K562 (cell line): ENCODE data around the gene DCAF5. TPM values are rescaled to one million over a fixed set of nuclear protein-coding genes. Genes with fewer than 3 reads are reported as not detected.
A peak's percentile ranks its signal among the peaks of the same experiment; 100 is the strongest.

Source experiments
- ARID1B ChIP-seq: fragments of 450-650 bp; IDR thresholded peaks from 2 replicates; pipeline ENCODE4 v1.6.1; 2016; ENCODE audit warnings: antibody characterized with exemption, mild to moderate bottlenecking, inconsistent platforms
- CHD2 ChIP-seq: IDR thresholded peaks from 2 replicates; pipeline ENCODE4 v1.6.1; 2011; ENCODE audit warnings: low read depth, low read length
- DPF2 ChIP-seq: fragments of 450-650 bp; IDR thresholded peaks from 2 replicates; pipeline ENCODE4 v1.6.1; 2016
- ETS2 ChIP-seq: IDR thresholded peaks from 2 replicates; pipeline ENCODE4 v1.6.1; 2016; ENCODE audit warnings: borderline replicate concordance, missing genetic modification characterization, mild to moderate bottlenecking, moderate library complexity, missing compliant biosample characterization; ENCODE audit not compliant: poor library complexity, severe bottlenecking
- KLF6 ChIP-seq: fragments of 250-450 bp; sonication (Bioruptor Pico); IDR thresholded peaks from 2 replicates; pipeline ENCODE4 v1.4.0; 2020; ENCODE audit warnings: mild to moderate bottlenecking, moderate library complexity, borderline replicate concordance
- NCOR1 ChIP-seq: fragments of 450-650 bp; IDR thresholded peaks from 2 replicates; pipeline ENCODE4 v1.6.1; 2016; ENCODE audit warnings: mild to moderate bottlenecking, moderate library complexity
- NR0B1 ChIP-seq: fragments of 450-650 bp; IDR thresholded peaks from one replicate; pipeline ENCODE4 v1.6.1; 2018; ENCODE audit warnings: mild to moderate bottlenecking, moderate library complexity; ENCODE audit not compliant: partially characterized antibody
- NR3C1 ChIP-seq: sonication (generic); formaldehyde crosslinking; IDR thresholded peaks from 2 replicates; pipeline ENCODE4 v1.8.1; 2022; ENCODE audit warnings: missing genetic modification reagents
- PATZ1 ChIP-seq: fragments of 250-450 bp; sonication (Bioruptor Pico); IDR thresholded peaks from 2 replicates; pipeline ENCODE4 v1.5.0; 2020; ENCODE audit warnings: mild to moderate bottlenecking, borderline replicate concordance
- PML ChIP-seq: IDR thresholded peaks from 2 replicates; pipeline ENCODE4 v1.6.1; 2012; ENCODE audit warnings: low read length, inconsistent platforms
- SPI1 ChIP-seq: IDR thresholded peaks from 2 replicates; pipeline ENCODE4 v1.6.1; 2011; ENCODE audit warnings: low read depth, low read length, control low read depth, borderline replicate concordance
- SRSF9 ChIP-seq: fragments of 200-400 bp; formaldehyde crosslinking; IDR thresholded peaks from 2 replicates; pipeline ENCODE4 v1.6.1; 2017; ENCODE audit warnings: low read depth, low read length, borderline replicate concordance
- TAL1 ChIP-seq: fragments of 450-650 bp; IDR thresholded peaks from 2 replicates; pipeline ENCODE4 v1.6.1; 2016; ENCODE audit warnings: mild to moderate bottlenecking
- ZBTB12 ChIP-seq: fragments of 250-450 bp; sonication (Bioruptor Pico); IDR thresholded peaks from 2 replicates; pipeline ENCODE4 v1.4.0; 2020
- ZBTB49 ChIP-seq: sonication (generic); formaldehyde crosslinking; IDR thresholded peaks from 2 replicates; pipeline ENCODE4 v1.8.0; 2022; ENCODE audit warnings: missing genetic modification reagents, mild to moderate bottlenecking, borderline replicate concordance
- ZNF134 ChIP-seq: fragments of 250-450 bp; sonication (Bioruptor Pico); conservative IDR thresholded peaks from 2 replicates; pipeline ENCODE4 v1.4.0; 2020
- ZNF395 ChIP-seq: fragments of 200-800 bp; sonication (Bioruptor generic); IDR thresholded peaks from 2 replicates; pipeline ENCODE4 v1.6.1; 2017; ENCODE audit warnings: missing genetic modification characterization, missing compliant biosample characterization
- ZNF79 ChIP-seq: fragments of 250-450 bp; sonication (Bioruptor Pico); IDR thresholded peaks from 2 replicates; pipeline ENCODE4 v1.4.0; 2020; ENCODE audit warnings: low read depth, mild to moderate bottlenecking, moderate library complexity
- polyA plus RNA-seq, 8 experiments: library from polyadenylated mRNA; depleted of rRNA in 4 of 8; stranded (reverse) in 5 of 8; unstranded in 3 of 8; fragments of >200 nt; fragmentation: Nextera tagmentation in 2 of 8; fragmentation: Illumina TruSeq in 1 of 8; extraction: Ambion mirVana in 2 of 8; extraction: Trizol in 1 of 8; gene quantifications; 2 replicates each; pipeline versions ENCODE4 v1.2.1 to v1.2.3, GENCODE V29; 2011 to 2014; ENCODE audit warnings: inconsistent platforms in 1 of 8, missing spikeins in 1 of 8
- total RNA-seq, 7 experiments: library from RNA; depleted of rRNA in 6 of 7; stranded (reverse); fragments of >200 nt in 6 of 7; fragmentation: Illumina TruSeq in 2 of 7; extraction: Trizol in 2 of 7; gene quantifications; 2 replicates each; pipeline versions ENCODE4 v1.2.1 to v1.2.3, GENCODE V29; 2011 to 2021; ENCODE audit warnings: low replicate concordance in 1 of 7

Gene DCAF5
- total and polyA plus RNA-seq, 9 of the 15 experiments (the other 6 are each of a cell fraction or from before 2014, with no cell fraction given), result 5.6 to 24.1 (median 12.7) TPM

- no peak for TF ChIP-seq ZNF395 (CRISPR knock-in tag)
- TF ChIP-seq NR3C1, result no peak
- no peak for TF ChIP-seq PATZ1 (CRISPR knock-in tag)
- TF ChIP-seq NCOR1, result 0 out of 2 replicates have a peak, but pooled peaks have one; percentile 13
- no peak for TF ChIP-seq ZNF79 (CRISPR knock-in tag)
- TF ChIP-seq PML, result no peak
- no peak for TF ChIP-seq ZBTB12 (CRISPR knock-in tag)
- TF ChIP-seq DPF2, result peak; percentile 42
- no peak for TF ChIP-seq ZNF134 (CRISPR knock-in tag)
- TF ChIP-seq SRSF9, result no peak
- TF ChIP-seq KLF6, result no peak
- peak; percentile 71 for TF ChIP-seq TAL1
- no peak for TF ChIP-seq NR0B1
- TF ChIP-seq SPI1, result 0 out of 2 replicates have a peak, but pooled peaks have one; percentile 8
- no peak for TF ChIP-seq ZBTB49 (CRISPR knock-in tag)
- TF ChIP-seq ARID1B, result peak; percentile 75
- no peak for TF ChIP-seq CHD2
- TF ChIP-seq ETS2 (tag), result no peak
These were observed 3.3 kb downstream of the DCAF5 start (continued) for GRCh38 chr14:69149461-69150244.
